H1 (cell line): ENCODE results near the gene ASIC1. TPM values are rescaled to one million over a fixed set of nuclear protein-coding genes. Genes with fewer than 3 reads are reported as not detected.

Experiments used
- CTCF ChIA-PET: fragments of 300-600 bp; sonication (Branson Sonifier 250); formaldehyde crosslinking; loops from one replicate; lab custom pipeline; 2021; ENCODE audit not compliant: partially characterized antibody; lab: Charles Lee
- POLR2A ChIA-PET: fragments of 300-600 bp; sonication (Branson Sonifier 250); formaldehyde crosslinking; loops from one replicate; lab custom pipeline; 2021; ENCODE audit warnings: inconsistent platforms; ENCODE audit not compliant: partially characterized antibody; lab: Charles Lee
- DNase-seq, 2 experiments: peaks; one replicate each; pipeline versions ENCODE4 v3.0.0 to v3.0.0-alpha.2; 2010 to 2022; ENCODE audit warnings: low spot score in 2 of 2, low read depth in 1 of 2, mixed read lengths in 1 of 2
- FAIRE-seq: peaks from 2 replicates; lab custom pipeline; 2011; peaks lifted over from hg19 to GRCh38; lab: Jason Lieb, UNC
- H2AFZ ChIP-seq: 2 replicates; pipeline ENCODE4 v1.8.1; 2012; ENCODE audit warnings: low read length, inconsistent platforms
- H2AK5ac ChIP-seq: 2 replicates; pipeline ENCODE4 v1.6.1; 2013; ENCODE audit warnings: low read depth, low read length
- H2BK120ac ChIP-seq: replicated peaks from 2 replicates; pipeline ENCODE3; 2013; ENCODE audit warnings: low read depth, low read length, inconsistent platforms
- H2BK12ac ChIP-seq: 2 replicates; pipeline ENCODE4 v1.6.1; 2013; ENCODE audit warnings: low read depth, low read length
- H2BK15ac ChIP-seq: 2 replicates; pipeline ENCODE4 v1.6.1; 2013; ENCODE audit warnings: low read length
- H2BK20ac ChIP-seq: 2 replicates; pipeline ENCODE4 v1.6.1; 2013; ENCODE audit warnings: low read length
- H2BK5ac ChIP-seq: 2 replicates; pipeline ENCODE4 v1.6.1; 2013; ENCODE audit warnings: low read depth, low read length
- H3K14ac ChIP-seq: 2 replicates; pipeline ENCODE4 v1.6.1; 2013; ENCODE audit warnings: inconsistent platforms; ENCODE audit not compliant: insufficient read length
- H3K18ac ChIP-seq: 2 replicates; pipeline ENCODE4 v1.6.1; 2013; ENCODE audit warnings: low read length; ENCODE audit errors: extremely low read depth
- H3K23ac ChIP-seq: 2 replicates; pipeline ENCODE4 v1.6.1; 2013; ENCODE audit warnings: inconsistent platforms; ENCODE audit not compliant: insufficient read length
- H3K23me2 ChIP-seq: 2 replicates; pipeline ENCODE4 v1.6.1; 2013; ENCODE audit warnings: low read depth, low read length
- H3K27ac ChIP-seq: 2 replicates; pipeline ENCODE4 v1.6.1; 2011; ENCODE audit warnings: low read depth, low read length, inconsistent platforms
- H3K27me3 ChIP-seq, 4 experiments: replicated peaks in 1 of 4; 1 replicate in 1 of 4; 2 replicates in 3 of 4; pipeline versions ENCODE4 v1.6.1 to v1.8.1; 2011 to 2013; ENCODE audit warnings: low read length in 3 of 4, mild to moderate bottlenecking in 3 of 4, inconsistent platforms in 2 of 4, mixed read lengths in 2 of 4, moderate library complexity in 1 of 4; ENCODE audit not compliant: control insufficient read depth in 3 of 4, insufficient read depth in 3 of 4; ENCODE audit errors: extremely low read depth in 1 of 4
- H3K36me3 ChIP-seq, 4 experiments: 2 replicates each; pipeline versions ENCODE4 v1.6.1 to v1.8.1; 2011 to 2013; ENCODE audit warnings: mild to moderate bottlenecking in 4 of 4, low read length in 3 of 4, moderate library complexity in 2 of 4, control low read depth in 1 of 4, inconsistent platforms in 1 of 4; ENCODE audit not compliant: insufficient read depth in 4 of 4, control insufficient read depth in 2 of 4
- H3K4ac ChIP-seq: replicated peaks from 2 replicates; pipeline ENCODE3; 2013; ENCODE audit warnings: low read length, low read depth, mixed read lengths, inconsistent platforms; ENCODE audit not compliant: insufficient read length
- H3K4me1 ChIP-seq, 4 experiments: replicated peaks in 1 of 4; 1 replicate in 1 of 4; 2 replicates in 3 of 4; pipeline versions ENCODE4 v1.6.1 to v1.8.1; 2011 to 2013; ENCODE audit warnings: low read length in 3 of 4, inconsistent platforms in 2 of 4, mixed read lengths in 1 of 4; ENCODE audit not compliant: insufficient read depth in 4 of 4, control insufficient read depth in 3 of 4
- H3K4me2 ChIP-seq, 2 experiments: 2 replicates each; pipeline versions ENCODE4 v1.6.1 to v1.8.1; 2011 to 2013; ENCODE audit warnings: low read depth in 2 of 2, low read length in 2 of 2, control low read depth in 1 of 2, inconsistent platforms in 1 of 2, mild to moderate bottlenecking in 1 of 2; ENCODE audit not compliant: insufficient read depth in 1 of 2
- H3K4me3 ChIP-seq, 4 experiments: fragments of 200-600, 300-600 bp in 1 of 4; sonication (generic), shearing (Covaris generic), sonication (Bioruptor Twin) in 1 of 4; 2 replicates each; pipeline versions ENCODE4 v1.5.1 to v1.8.1; 2011 to 2016; ENCODE audit warnings: low read length in 4 of 4, low read depth in 3 of 4, control low read depth in 2 of 4, inconsistent platforms in 2 of 4, mild to moderate bottlenecking in 2 of 4, mixed read lengths in 1 of 4, moderate library complexity in 1 of 4; ENCODE audit not compliant: insufficient read depth in 2 of 4; ENCODE audit errors: extremely low read depth in 1 of 4
- H3K56ac ChIP-seq: replicated peaks from 2 replicates; pipeline ENCODE3; 2013; ENCODE audit warnings: low read depth, mild to moderate bottlenecking, mixed read lengths, low read length, inconsistent platforms; ENCODE audit not compliant: insufficient read length
- H3K79me1 ChIP-seq: 2 replicates; pipeline ENCODE4 v1.6.1; 2013; ENCODE audit warnings: low read depth, low read length, control low read depth
- H3K79me2 ChIP-seq, 2 experiments: 2 replicates each; pipeline versions ENCODE4 v1.6.1 to v1.8.1; 2012 to 2013; ENCODE audit warnings: low read length in 2 of 2, mild to moderate bottlenecking in 2 of 2, inconsistent platforms in 1 of 2; ENCODE audit not compliant: insufficient read depth in 2 of 2, control insufficient read depth in 1 of 2
- H3K9ac ChIP-seq, 4 experiments: replicated peaks in 1 of 4; 1 replicate in 1 of 4; 2 replicates in 3 of 4; pipeline versions ENCODE4 v1.6.1 to v1.8.1; 2011 to 2013; ENCODE audit warnings: low read depth in 3 of 4, low read length in 3 of 4, control low read depth in 2 of 4, mild to moderate bottlenecking in 2 of 4, moderate library complexity in 2 of 4, inconsistent platforms in 1 of 4; ENCODE audit errors: extremely low read depth in 1 of 4
- H3K9me3 ChIP-seq, 2 experiments: 2 replicates each; pipeline versions ENCODE4 v1.6.1 to v1.8.1; 2012 to 2013; ENCODE audit warnings: mild to moderate bottlenecking in 2 of 2, moderate library complexity in 2 of 2, control low read depth in 1 of 2, inconsistent platforms in 1 of 2, low read depth in 1 of 2, low read length in 1 of 2, mixed read lengths in 1 of 2; ENCODE audit not compliant: insufficient read depth in 2 of 2
- H4K20me1 ChIP-seq, 2 experiments: replicated peaks in 1 of 2; 2 replicates each; pipeline versions ENCODE3 to v1.8.1; 2011 to 2013; ENCODE audit warnings: inconsistent platforms in 2 of 2, low read length in 2 of 2, mild to moderate bottlenecking in 1 of 2; ENCODE audit not compliant: insufficient read depth in 2 of 2, control insufficient read depth in 1 of 2
- H4K5ac ChIP-seq: 2 replicates; pipeline ENCODE4 v1.6.1; 2013; ENCODE audit warnings: low read length, low read depth, mixed read lengths, inconsistent platforms; ENCODE audit not compliant: insufficient read length
- H4K8ac ChIP-seq: 2 replicates; pipeline ENCODE4 v1.8.0; 2013; ENCODE audit warnings: mild to moderate bottlenecking, moderate library complexity, low read length, inconsistent platforms; ENCODE audit not compliant: insufficient read depth; ENCODE audit errors: extremely low read depth
- H4K91ac ChIP-seq: replicated peaks from 2 replicates; pipeline ENCODE3; 2013; ENCODE audit warnings: low read length, mixed read lengths, inconsistent platforms; ENCODE audit not compliant: insufficient read length
- ATF2 ChIP-seq: IDR thresholded peaks from 2 replicates; pipeline ENCODE4 v1.6.1; 2012; ENCODE audit warnings: low read length, inconsistent platforms
- SP1 ChIP-seq: IDR thresholded peaks from 2 replicates; pipeline ENCODE4 v1.6.1; 2011; ENCODE audit warnings: low read depth, low read length
- SP4 ChIP-seq: IDR thresholded peaks from 2 replicates; pipeline ENCODE4 v1.6.1; 2012; ENCODE audit warnings: low read length, inconsistent platforms
- WGBS, 2 experiments: shearing (Covaris generic) in 1 of 2; methylation state at CpG; one replicate each; pipeline versions ENCODE4 v1.1.6 to v1.1.7; 2013 to 2015; ENCODE audit warnings: low lambda C conversion rate in 2 of 2, mixed read lengths in 2 of 2, inconsistent platforms in 1 of 2, low coverage in 1 of 2, missing lambda C conversion rate in 1 of 2; ENCODE audit not compliant: insufficient replicate concordance in 2 of 2, insufficient coverage in 1 of 2, insufficient read length in 1 of 2; ENCODE audit errors: extremely low coverage in 1 of 2, missing lambda C conversion rate in 1 of 2; 5-methylcytosine and 5-hydroxymethylcytosine counted together
- polyA plus RNA-seq, 7 experiments: library from polyadenylated mRNA; depleted of rRNA in 3 of 7; stranded (reverse) in 5 of 7; unstranded in 2 of 7; fragments of >200 nt in 5 of 7; fragments of 200-250 nt in 2 of 7; gene quantifications; 1 replicate in 5 of 7; 2 replicates in 1 of 7; 4 replicates in 1 of 7; pipeline versions ENCODE4 v1.2.1 to v1.2.3, GENCODE V29; 2011 to 2013; ENCODE audit warnings: missing spikeins in 2 of 7, mixed read lengths in 2 of 7
- total RNA-seq: library from RNA; stranded (reverse); fragmentation: NEBNext Ultra II Directional; extraction: Animal tissue kit (Norgen Biotek cat#: 25700); gene quantifications from 2 replicates; pipeline ENCODE4 v1.2.1, GENCODE V29; 2021

The ASIC1 gene
- total and polyA plus RNA-seq, 2 of the 8 experiments (the other 6 are each of a cell fraction or from before 2014, with no cell fraction given): 2.4 to 4.4 TPM

GRCh38 chr12:50024805-50025186 is 32.6 kb upstream of the ASIC1 start:
- CTCF ChIA-PET: interaction anchor here (0.7 to 3.7 kb wide), 8 partner anchors 9 to 645 kb away, joined by 3 to 18 read pairs (median 4); no protein-coding TSS in a partner anchor

More at GRCh38 chr12:50024805-50025186, 32.6 kb upstream of the ASIC1 start:
- H3K23me2 ChIP-seq: no peaks in the 10 kb centered on the region; the same call in none of the 2 replicates
- no peak overlapping the region for H2BK15ac ChIP-seq
- no peak overlapping the region for H3K4ac ChIP-seq
- H3K18ac ChIP-seq: no peak overlapping the region; the same call in 1 of the 2 replicates
- H2BK12ac ChIP-seq: no peak overlapping the region
- no peak overlapping the region for H2AK5ac ChIP-seq
- H3K9me3 ChIP-seq: no peaks in the 10 kb centered on the region
- no peaks in the 10 kb centered on the region for H3K4me1 ChIP-seq
- H3K36me3 ChIP-seq: no peaks in the 10 kb centered on the region
- no peak overlapping the region for H3K56ac ChIP-seq
- H4K5ac ChIP-seq: no peak overlapping the region
- POLR2A ChIA-PET: interaction anchor here (0.7 to 1.4 kb wide), 5 partner anchors 25 to 283 kb away, joined by 3 to 4 read pairs (median 3); partner anchors contain the start of gene TMBIM6
- no peaks in the 10 kb centered on the region for H3K27me3 ChIP-seq
- WGBS, 2 experiments: 9% methylated on average over 16 of the region's 16 CpGs; no CpG with 5 or more reads in 1 of the 2 experiments
- H3K23ac ChIP-seq: no peak overlapping the region
- DNase-seq: no peak
- no peak overlapping the region for H4K91ac ChIP-seq
- H3K4me3 ChIP-seq: peak overlapping the region; percentile 81 to 86 (median 82)
- H2BK120ac ChIP-seq: no peak overlapping the region
- peaks cover 0 to 48% of the 10 kb centered on the region in 2 experiments; a peak in 3 of 4 replicates for H3K79me2 ChIP-seq
- H4K8ac ChIP-seq: no peak overlapping the region
- H3K79me1 ChIP-seq: peaks cover 2% of the 10 kb centered on the region; the same call in 1 of the 2 replicates
- H3K9ac ChIP-seq: peak overlapping the region in 3 of 4 experiments; percentile 34 to 70 (median 65); a peak in 5 of 7 replicates
- peaks cover 0 to 1% of the 10 kb centered on the region in 2 experiments for H4K20me1 ChIP-seq
- H3K27ac ChIP-seq: no peak overlapping the region
- no peak overlapping the region for H2BK20ac ChIP-seq
- H3K4me2 ChIP-seq: peak overlapping the region; percentile 88 to 89
- no peak overlapping the region for H2AFZ ChIP-seq
- FAIRE-seq: no peak
- no peak overlapping the region for H3K14ac ChIP-seq
- TF ChIP-seq SP4 (no peak), SP1 (no peak), ATF2 (no peak)
- TF ChIP-seq, all 59 proteins: peak for 0
- H2BK5ac ChIP-seq: 0 out of 2 replicates have a peak overlapping the region, but pooled peaks have one; percentile 22
